NOMO-1 treated with DMSO at 0.1 percent for 48 hours (cell line): Measurements from ENCODE around the gene ARL6IP4.

Experiments used
- DNase-seq: peaks from one replicate; lab custom pipeline; 2025; ENCODE audit not compliant: unreplicated experiment; lab: John Stamatoyannopoulos, UW

ARL6IP4 gene

GRCh38 chr12:122958198-122958888 is 22.1 kb upstream of the ARL6IP4 start:
- DNase-seq = no peak

GRCh38 chr12:122959566-122960192 is 20.8 kb upstream of the ARL6IP4 start:
- no peak for DNase-seq

GRCh38 chr12:122960193-122960569 is 20.3 kb upstream of the ARL6IP4 start:
- DNase-seq = no peak

DNA sequence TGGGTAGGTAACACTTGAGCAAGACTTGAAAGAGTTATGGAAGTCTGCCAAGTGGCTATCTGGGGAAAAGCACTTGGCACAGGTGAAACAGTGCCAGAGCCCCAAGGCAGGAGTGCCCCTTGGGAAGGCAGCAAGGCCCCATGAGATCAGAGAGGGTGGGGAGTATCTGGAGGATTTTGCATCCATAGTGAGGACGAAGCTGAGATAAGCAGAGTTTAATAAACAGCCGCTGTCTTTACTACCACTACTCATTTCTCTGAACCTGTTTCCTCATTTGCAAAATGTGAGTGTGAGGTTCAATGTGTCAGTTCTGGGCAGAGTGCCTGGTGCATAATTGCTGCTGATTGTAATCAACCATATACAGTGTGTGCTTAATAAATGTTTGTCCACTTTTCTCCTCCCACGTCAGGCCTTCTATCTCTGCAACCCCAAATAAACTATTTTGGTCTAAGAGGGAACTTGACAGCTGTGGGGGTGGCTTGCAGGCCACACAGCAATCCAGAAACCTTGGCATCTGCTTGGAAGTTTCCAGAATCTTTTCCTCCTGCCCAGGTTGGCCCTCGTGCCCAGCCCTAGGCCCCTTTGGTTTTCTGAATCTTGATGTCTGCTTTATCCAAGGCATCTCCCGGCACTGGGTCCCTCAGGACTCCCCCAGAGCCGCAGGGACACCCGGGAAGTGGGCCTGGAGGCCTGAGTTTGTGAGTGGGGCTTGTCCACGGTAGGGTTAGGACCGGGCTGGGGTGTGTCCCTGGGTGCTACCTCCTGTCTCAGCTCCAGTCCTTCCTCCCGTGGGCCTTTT is 18.8 kb upstream of the ARL6IP4 start:
- no peak for DNase-seq

DNA sequence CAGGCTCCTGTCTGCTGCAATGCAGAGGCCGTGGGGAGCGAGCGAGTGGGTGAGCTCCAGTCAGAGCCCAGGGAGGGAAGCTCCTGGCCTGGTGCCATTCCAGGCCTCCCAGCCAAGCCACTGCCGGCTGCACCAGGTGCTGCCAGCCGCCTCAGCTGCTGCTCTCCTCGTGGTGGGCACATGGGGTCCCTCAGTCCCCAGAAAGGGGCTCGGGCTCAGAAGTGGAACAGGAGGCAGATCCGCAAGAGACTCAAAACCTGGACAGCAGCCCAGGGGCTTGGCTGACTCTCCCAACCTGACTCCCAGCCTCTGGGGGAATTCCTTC is 16.6 kb upstream of the ARL6IP4 start:
- no peak for DNase-seq

DNA sequence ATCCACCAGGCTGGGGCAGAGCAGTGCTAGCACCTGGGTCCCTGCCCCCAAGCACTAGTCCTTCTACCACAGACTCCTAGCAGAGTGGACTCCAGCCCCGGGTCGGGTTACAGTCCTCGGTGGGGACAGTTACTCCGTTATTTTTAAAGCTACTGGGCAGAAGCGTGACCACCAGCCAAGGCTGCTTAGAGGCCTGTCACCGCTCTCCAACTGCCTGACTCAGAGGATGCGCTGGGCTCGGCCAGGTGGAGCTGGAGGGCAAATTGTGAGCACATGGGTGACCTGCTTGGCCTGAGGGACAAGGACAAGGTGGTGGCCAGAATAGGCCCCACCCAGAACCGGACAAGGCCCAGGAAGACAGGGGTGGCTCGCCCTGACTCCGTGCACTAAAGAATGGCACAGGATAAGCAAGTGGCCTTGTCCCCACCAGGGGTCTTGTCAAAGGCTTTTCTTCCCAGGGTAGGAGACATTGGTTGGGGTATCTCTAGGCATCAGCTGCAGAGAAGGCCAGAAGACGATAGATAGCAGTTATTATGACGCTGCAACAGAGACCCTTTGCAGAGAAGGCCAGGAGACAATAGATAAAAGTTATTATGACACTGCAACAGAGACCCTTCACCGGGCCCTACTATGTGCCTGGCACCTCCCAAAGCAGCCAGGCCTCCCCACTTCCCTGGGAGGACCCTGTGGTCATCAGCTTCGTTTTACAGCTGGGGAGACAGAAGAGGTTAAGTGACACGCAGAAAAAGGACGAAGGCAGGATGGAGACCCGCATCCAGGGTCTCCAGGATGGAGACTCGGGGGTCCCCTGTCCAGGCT is 15.8 kb upstream of the ARL6IP4 start:
- DNase-seq = no peak

DNA sequence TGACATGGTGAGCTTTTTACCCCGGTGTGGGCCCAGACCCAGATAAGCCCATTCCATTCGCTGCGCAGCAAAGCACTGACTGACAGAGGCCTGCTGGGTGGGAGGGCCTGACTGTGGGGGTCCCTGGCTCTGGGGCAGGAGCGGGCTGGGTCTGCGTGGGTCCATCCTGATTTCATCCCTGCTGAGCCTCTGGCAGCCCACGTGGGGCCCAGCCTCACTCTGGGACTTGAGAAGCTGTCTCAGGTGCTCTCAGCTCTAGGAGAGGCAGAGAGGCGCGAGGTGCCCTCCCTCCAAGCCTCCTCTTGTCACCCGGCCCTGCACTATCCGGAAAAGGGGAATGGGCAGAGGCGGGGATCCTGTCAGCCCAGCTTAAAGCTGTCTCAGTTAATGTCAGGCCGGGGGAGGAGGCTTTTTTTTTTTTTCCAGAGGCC is 15.1 kb upstream of the ARL6IP4 start:
- no peak for DNase-seq

GRCh38 chr12:122965851-122966742 is 14.4 kb upstream of the ARL6IP4 start, which contains the start of gene ABCB9:
Gene ABCB9 (minus strand): TSS chr12:122966463. CDS start chr12:122960235, 6,228 bp downstream.
- DNase-seq = peak; percentile 84

DNA sequence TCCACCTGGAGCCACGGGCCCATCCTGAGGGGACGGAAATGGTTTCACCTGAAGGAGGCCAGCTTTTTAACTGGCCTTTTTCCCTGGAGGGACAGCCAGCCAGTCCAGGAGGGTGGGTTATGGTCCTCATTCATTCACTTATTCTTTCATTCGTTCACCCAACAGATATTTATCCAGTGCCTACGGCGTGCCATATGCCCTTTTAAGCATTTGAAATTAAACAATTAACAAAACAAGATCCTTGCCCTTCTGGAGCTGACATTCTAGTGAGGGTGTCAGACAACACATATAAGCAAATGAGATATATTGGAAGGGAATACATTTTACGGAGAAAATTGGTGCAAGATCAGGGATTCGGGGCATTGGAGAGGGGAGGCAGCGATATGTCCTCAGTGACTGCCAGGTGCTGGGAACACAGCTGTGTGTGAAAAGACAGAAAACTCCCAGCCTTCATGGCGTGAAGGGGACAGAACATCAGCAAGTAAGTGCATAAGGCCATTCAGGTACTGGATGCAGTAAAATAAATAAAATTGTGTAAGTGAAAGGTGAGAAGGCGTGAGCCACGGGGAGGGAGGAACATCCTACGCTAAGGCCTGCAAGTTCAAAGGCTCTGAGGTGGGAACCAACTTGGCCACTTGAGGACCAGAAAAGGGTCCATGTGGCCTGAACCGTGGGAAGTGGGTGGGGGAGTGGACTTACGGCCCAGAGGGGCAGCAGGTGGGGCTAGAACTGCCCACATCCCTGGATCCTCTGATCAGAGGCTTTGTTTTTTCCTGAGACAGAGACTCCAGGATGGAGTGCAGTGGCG is 13.5 kb upstream of the ARL6IP4 start:
- no peak for DNase-seq

- DNase-seq = no peak
Observed at GRCh38 chr12:122968104-122968503, 12.4 kb upstream of the ARL6IP4 start.

DNA sequence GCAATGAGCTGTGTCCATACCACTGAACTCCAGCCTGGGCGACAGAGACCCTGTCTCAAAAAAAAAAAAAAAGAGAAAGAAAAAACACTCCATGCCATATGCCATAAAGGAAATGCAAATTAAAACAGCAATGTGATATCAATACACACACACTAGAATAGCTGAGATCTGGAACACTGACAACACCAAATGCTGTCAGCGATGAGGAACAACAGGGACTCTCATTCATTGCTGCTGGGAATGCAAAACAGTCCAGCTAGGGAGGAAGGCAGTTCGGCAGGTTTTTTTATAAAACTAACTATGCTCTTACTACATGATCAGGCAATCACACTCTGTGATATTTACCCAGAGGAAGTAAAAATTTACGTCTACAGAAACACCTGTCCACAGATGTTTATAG is 10.8 kb upstream of the ARL6IP4 start:
- DNase-seq = no peak

DNA sequence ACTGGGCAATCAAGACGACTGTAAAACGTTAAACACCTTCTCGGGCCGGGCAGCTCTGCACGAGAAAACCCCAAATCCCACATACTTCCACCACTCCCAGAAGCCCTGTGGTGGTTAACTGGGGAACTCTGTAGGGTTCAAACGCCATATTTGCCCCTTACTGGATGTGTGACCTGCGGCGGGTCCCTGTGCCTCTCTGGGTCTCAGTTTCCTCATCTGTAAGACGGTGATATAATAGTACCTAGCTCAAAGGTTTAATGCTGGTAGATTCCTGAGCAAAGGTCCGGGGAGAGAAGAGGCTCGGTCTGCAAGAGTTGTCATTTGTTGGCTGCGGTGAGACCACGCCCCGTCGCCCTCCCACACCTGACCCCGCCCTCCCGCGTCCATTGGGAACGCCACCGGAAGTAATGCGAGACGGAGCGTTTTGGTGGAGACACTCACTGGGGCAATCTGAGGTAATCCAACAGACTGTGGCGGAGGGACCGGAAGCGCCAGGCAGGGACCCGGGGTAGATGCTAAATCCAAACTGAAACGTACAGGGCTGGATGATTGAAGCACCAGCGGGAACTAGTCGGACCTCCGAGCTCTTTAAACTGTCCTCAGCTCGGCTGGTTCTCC is 6.1 kb upstream of the ARL6IP4 start:
- DNase-seq = peak; percentile 97

DNA sequence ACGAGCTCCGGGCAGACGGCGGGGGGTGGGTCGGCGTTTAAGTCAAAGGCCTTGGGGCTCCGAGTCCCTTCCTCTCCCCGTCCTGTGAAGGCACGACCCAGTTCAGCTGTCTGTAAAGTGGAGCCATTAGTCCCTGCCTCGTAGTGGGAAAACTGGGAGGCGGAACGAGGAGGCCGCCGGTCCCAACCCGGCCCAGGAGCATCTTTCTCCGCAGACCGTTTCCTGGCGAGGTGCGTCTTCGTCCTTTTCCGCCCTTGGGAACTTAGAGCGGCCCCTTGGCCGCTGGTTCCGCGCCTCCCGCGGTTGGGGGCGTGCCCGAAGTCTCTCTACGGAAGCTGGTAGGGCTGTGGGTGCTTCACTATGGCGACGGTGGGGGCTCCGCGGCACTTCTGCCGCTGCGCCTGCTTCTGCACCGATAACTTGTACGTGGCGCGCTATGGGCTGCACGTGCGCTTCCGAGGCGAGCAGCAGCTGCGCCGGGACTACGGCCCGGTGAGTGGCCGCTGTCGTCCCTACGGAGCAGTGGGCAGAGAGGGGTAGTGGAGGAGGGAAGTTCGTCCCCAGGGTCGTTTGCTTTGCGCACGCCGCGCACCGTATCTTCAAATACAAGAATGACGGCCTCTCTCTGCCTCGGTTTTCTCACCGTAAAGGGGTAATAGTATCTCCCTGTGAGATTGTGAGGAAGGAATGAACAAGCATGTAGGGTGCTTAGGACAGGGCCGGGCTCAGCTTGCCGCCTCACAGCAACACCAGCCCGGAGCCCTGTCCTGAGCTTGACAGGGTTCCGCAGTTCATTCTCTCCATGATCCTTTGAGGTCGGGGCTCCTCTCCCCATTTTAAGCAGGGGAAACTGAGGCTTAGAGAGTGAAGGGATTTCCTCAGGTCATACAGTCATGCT is 5.3 kb upstream of the ARL6IP4 start, which contains the start of gene OGFOD2:
Gene OGFOD2, plus strand, starts transcription at position 353 of the 898 bp plus-strand sequence. Its CDS starts 8 bp downstream, at position 361.
- DNase-seq = peak; percentile 93

GRCh38 chr12:122975790-122976647 is 4.5 kb upstream of the ARL6IP4 start:
- peak; percentile 20 for DNase-seq

DNA sequence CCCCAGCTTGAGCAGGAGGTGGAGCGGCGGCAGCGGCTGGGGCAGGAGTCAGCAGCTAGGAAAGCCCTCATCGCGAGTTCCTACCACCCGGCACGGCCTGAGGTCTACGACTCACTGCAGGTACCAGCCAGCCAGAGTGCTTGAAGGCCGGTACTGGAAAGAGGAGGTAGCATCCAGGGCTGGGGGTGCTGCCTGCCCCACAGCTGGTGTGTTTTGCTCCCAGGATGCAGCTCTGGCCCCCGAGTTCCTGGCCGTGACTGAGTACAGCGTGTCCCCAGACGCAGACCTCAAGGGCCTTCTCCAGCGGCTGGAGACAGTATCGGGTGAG is 3.9 kb upstream of the ARL6IP4 start:
- DNase-seq = no peak

- DNase-seq = no peak
Observed at GRCh38 chr12:122977153-122977552, 3.3 kb upstream of the ARL6IP4 start.
